ENCODE data around the gene DISP3.

DISP3 gene

GRCh38 chr1:11458811-11459275 is 20.1 kb upstream of the DISP3 start:
- DNase-seq = no peak

GRCh38 chr1:11461531-11462137 is 17.3 kb upstream of the DISP3 start:
- no peak for DNase-seq

- DNase-seq = no peak
Measured at GRCh38 chr1:11462224-11462923, 16.6 kb upstream of the DISP3 start.

- no peak for DNase-seq
Measured at GRCh38 chr1:11463177-11463576, 15.8 kb upstream of the DISP3 start.

GRCh38 chr1:11465307-11465706 is 13.6 kb upstream of the DISP3 start:
- DNase-seq = no peak

- no peak for DNase-seq
Measured at GRCh38 chr1:11466416-11466815, 12.5 kb upstream of the DISP3 start.

GRCh38 chr1:11468878-11469277 is 10.1 kb upstream of the DISP3 start:
- DNase-seq = no peak

GRCh38 chr1:11470912-11471311 is 8.0 kb upstream of the DISP3 start:
- DNase-seq = no peak

GRCh38 chr1:11471473-11471872 is 7.5 kb upstream of the DISP3 start:
- no peak for DNase-seq

GRCh38 chr1:11472284-11472683 is 6.7 kb upstream of the DISP3 start:
- DNase-seq = no peak

GRCh38 chr1:11472741-11473140 is 6.2 kb upstream of the DISP3 start:
- DNase-seq = no peak

GRCh38 chr1:11473491-11474034 is 5.4 kb upstream of the DISP3 start:
- no peak for DNase-seq

- no peak for DNase-seq
Measured at GRCh38 chr1:11474826-11475225, 4.1 kb upstream of the DISP3 start.

GRCh38 chr1:11475748-11476147 is 3.2 kb upstream of the DISP3 start:
- DNase-seq = no peak

GRCh38 chr1:11479375-11479979 is 522 bp downstream of the DISP3 start:
- DNase-seq = no peak

GRCh38 chr1:11481019-11481418 is 2.1 kb downstream of the DISP3 start:
- DNase-seq = no peak

- DNase-seq = no peak
Measured at GRCh38 chr1:11482198-11482597, 3.2 kb downstream of the DISP3 start.

GRCh38 chr1:11482701-11483479 is 3.9 kb downstream of the DISP3 start:
- DNase-seq = no peak

- DNase-seq = no peak
Measured at GRCh38 chr1:11483581-11484320, 4.8 kb downstream of the DISP3 start.

GRCh38 chr1:11484321-11484655 is 5.3 kb downstream of the DISP3 start:
- no peak for DNase-seq

- DNase-seq = no peak
Measured at GRCh38 chr1:11485191-11485590, 6.2 kb downstream of the DISP3 start.

GRCh38 chr1:11486231-11487009 is 7.5 kb downstream of the DISP3 start:
- DNase-seq = no peak

Data from NCI-H1417 treated with DMSO at 0.1 percent for 48 hours (cell line).